Astrocyte (in vitro differentiated cells and primary cell): ENCODE data around the gene UBL7.

Experiments used
- CTCF ChIP-seq: IDR thresholded peaks from 2 replicates; pipeline ENCODE4 v1.5.1; 2011; ENCODE audit warnings: low read depth, mild to moderate bottlenecking, inconsistent platforms, low read length, moderate library complexity; ENCODE audit not compliant: insufficient read depth
- EZH2 ChIP-seq: IDR thresholded peaks from 2 replicates; pipeline ENCODE4 v1.6.1; 2012; ENCODE audit warnings: mild to moderate bottlenecking, low read length, inconsistent platforms; ENCODE audit not compliant: insufficient read depth

DNA sequence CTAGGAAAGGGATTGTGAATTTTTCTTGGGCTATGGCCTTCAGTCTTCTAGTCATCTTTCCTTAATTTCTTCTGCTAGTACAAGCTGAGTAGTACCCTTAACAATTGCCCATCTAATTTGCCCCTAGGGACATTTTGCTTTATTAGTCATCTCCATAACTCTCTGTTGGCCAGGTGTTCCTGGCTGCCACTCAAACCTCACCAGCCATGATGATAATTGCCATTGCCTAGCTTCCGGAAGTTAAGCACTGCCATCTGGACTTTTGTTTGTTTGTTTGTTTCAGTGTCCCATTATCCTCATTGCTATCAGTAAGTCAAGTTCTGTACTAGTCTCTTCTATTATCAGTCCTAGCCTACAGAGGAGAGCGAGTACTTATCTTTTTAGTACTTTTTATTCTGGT is 36.6 kb upstream of the UBL7 start:
- TF ChIP-seq CTCF, result no peak
- no peak for TF ChIP-seq EZH2
